GM12872 (cell line): ENCODE results near the gene PPP1R14C.

Experiments used
- TF ChIP-seq, protein P1 (sequence below): IDR thresholded peaks from 3 replicates; pipeline ENCODE4 v1.5.1; 2011; ENCODE audit warnings: low read depth, mild to moderate bottlenecking, low read length, moderate library complexity; ENCODE audit not compliant: insufficient read depth

PPP1R14C gene

DNA sequence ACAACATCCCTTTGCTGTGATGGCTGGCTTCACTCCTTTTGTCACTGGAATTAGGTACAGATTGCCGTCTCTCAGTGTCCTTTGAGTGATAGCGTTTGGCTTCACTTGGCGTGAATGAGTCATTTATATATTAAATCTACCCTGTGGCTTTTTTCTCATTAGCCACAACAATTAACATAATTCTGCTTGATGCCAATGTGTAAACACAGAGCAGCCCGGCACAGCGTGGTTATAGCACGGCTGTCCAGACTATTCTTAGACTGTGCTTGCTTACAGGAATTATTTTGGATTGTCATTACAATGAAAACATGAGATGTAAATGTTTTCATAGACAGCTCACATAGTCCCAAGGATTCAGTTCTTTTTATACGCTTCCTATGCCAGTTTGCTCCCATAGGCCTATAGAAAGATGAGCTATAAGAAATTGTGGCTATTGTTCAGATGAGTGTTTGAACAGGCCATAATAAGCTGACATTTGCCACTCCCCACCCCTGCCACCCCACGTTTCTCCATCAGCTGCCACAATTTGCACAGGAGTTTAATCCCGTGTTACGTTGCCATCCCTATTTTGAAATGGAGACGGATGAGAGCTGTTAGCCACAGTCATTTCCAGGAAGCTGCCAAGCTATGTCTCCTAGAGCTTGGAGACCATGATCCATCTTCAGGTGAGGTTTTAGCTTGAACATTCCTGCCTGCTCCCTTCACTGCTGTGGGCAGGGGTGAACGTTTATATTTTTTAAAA is 65.9 kb downstream of the PPP1R14C start:
- TF ChIP-seq, protein P1, sequence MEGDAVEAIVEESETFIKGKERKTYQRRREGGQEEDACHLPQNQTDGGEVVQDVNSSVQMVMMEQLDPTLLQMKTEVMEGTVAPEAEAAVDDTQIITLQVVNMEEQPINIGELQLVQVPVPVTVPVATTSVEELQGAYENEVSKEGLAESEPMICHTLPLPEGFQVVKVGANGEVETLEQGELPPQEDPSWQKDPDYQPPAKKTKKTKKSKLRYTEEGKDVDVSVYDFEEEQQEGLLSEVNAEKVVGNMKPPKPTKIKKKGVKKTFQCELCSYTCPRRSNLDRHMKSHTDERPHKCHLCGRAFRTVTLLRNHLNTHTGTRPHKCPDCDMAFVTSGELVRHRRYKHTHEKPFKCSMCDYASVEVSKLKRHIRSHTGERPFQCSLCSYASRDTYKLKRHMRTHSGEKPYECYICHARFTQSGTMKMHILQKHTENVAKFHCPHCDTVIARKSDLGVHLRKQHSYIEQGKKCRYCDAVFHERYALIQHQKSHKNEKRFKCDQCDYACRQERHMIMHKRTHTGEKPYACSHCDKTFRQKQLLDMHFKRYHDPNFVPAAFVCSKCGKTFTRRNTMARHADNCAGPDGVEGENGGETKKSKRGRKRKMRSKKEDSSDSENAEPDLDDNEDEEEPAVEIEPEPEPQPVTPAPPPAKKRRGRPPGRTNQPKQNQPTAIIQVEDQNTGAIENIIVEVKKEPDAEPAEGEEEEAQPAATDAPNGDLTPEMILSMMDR = no peak

DNA sequence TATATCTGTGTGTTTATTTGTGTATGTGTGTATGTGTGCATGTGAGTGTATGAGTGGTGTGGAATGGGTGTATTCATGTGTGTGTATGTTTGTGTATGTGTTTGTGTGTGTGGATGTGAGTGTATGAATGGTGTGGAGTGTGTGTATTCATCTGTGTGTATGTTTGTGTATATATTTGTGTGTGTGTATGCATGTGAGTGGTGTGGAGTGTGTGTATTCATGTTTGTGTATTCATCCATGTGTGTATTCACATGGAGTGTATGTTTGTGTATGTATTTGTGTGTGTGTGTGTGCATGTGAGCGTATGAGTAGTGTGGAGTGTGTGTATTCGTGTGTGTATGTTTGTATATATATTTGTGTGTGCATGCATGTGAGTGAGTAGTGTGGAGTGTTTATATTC is 66.6 kb downstream of the PPP1R14C start:
- TF ChIP-seq, protein P1 = no peak

DNA sequence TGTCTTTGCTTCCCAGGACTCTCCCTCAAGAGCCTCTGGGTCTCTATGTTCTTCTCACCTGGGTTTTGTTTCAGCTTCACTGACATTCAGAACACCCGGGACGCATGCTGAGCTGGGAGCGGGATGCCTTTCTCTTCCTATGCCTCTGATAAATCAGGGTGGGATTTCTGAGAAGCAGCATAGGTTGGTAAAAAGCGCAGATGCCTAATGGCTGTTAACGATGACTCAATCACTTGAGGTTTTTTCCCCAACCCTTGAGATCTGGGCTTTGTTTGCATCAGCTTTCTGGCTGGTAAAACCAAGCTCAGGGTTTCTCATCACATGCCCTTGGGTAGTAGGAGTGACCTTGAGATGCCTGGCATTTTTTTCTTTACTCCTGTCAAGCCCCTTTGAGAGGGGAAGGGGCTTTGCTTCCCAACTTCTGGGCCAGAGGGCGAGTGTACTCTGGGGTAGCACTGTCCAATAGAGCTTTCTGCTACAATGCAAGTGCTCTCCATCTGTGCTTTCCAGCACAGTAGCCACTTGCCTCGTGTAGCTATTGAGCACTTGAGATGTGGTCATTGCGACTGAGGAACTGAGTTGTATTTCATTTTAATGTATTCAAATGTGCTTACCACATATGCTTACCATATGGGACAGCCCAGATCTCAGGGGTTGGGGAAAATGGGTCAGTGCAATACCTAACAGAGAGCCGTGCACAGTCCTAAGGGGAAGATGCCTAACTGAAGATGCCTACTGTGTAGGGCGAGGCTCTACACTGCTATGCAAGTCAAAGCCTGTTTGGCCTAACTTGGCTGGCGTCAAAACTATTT is 69.1 kb downstream of the PPP1R14C start:
- TF ChIP-seq, protein P1 = no peak

DNA sequence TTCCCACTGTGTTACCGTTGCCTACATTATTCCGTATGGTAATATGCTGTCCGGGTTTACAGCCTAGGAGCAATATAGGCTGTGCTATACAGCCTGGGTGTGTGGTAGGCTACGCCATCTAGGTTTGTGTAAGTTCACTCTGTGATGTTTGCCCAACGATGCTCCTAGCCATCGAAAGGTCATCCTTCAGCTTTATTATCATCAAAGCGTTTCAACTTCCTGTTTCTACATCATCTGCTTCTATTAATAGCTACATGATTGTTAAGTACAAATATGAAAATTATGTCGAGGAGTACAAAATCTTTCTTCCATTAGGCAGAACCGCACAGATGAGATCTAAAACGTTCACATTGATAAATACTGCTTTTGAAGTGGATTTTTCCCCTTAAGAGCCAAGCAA is 69.9 kb downstream of the PPP1R14C start:
- TF ChIP-seq, protein P1 = no peak

DNA sequence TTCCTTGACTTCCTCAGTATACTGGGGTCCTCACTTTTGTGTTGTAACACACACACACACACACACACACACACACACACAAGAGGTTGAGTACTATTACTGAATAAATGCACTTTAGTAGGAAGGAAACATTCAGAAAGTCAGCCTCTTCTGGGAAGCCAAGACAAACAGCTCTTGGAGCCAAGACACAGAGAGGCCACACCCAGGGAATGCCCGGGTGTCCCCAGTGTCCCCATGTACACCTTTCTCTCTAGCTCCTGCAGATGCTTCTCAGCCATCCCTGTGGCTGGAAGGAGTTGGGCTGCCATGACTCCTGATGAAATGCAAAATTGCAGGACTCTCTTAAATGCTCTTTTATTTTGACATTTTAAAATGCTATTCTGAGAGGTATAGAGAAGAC is 70.5 kb downstream of the PPP1R14C start:
- TF ChIP-seq, protein P1 = no peak

DNA sequence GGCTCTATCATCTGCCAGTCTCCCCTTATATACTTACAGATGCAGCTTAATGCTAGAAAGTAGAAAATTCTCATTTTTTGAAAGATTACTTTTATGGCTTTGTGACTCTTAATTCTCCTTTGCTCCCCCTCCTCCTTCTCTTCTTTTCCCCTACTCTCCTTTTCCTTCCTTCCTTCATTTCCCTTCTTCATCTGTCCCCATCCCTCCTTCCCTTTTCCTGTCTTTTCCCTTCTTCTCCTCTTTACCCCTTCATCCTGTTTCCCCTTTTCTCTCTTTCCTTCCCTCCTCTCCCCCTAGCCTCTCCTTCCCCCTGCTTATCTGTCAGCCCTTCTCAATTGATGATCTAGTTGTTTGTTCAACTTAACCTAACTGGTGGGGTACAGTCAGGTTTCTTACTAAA is 71.5 kb downstream of the PPP1R14C start:
- TF ChIP-seq, protein P1 = no peak

DNA sequence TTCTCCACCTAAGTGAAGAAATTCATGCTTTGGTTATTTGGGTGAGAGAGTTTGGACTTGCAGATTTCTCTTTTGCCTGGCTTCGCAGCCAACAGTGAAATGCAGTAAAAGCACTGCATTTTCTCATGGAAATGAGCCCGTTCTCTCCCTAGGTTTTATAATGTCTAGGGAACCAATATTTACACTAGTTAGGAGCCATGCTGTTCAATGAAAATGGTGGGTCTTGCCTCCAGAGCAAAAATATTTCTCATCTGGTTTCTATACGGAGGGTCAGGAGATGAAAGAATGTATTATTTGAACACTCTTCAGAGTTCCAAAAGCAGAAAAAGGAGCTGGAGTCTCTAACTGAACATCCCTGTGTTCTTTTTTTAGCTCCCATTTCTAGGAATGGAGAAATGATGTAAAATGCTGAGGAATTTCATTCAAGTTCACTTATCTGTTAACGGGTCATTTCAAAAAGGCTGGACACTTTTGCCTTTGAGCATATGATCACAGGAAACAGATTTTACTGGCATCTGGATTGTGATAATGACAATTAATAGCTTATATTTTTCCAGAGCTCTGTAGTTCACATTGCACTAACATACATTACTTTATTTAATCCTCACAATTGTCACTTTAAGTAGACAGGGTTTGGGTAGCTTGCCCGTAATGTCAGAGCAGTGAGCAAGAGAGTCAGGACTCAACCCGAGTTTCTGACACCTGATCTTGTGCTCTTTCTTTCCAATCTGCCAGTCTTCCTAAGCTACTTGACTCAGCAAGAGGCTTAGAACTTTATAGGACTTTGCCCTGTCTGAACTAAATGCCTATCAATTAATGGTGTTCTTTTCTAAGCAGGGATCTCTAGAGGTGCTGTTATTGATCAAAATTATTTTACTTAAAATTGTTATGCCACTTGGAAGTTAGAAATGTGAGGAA is 78.0 kb downstream of the PPP1R14C start:
- TF ChIP-seq, protein P1 = no peak
